Endothelial cell of umbilical vein (primary cell): ENCODE data around the gene NECAB2. TPM values are rescaled to one million over a fixed set of nuclear protein-coding genes. Genes with fewer than 3 reads are reported as not detected.

Source experiments
- BruUV-seq: library from RNA; stranded (reverse); fragments of 400-500 nt; replicated peaks from 2 replicates; lab custom pipeline; 2021; lab: Mats Ljungman, UMichigan
- CTCF ChIA-PET: fragments of 300-600, 350-600 bp; sonication (Branson Sonifier 250); formaldehyde crosslinking; loops from one replicate; lab custom pipeline; 2021; ENCODE audit warnings: antibody characterized with exemption, inconsistent platforms; lab: Charles Lee
- POLR2A ChIA-PET: fragments of 300-600, 350-600 bp; sonication (Branson Sonifier 250); formaldehyde crosslinking; loops from one replicate; lab custom pipeline; 2021; ENCODE audit warnings: antibody characterized with exemption, inconsistent platforms; lab: Charles Lee
- DNase-seq: peaks from one replicate; pipeline ENCODE4 v3.0.0-alpha.2; 2011; ENCODE audit warnings: low read depth, low spot score
- FAIRE-seq: peaks from 2 replicates; lab custom pipeline; 2011; peaks lifted over from hg19 to GRCh38; lab: Jason Lieb, UNC
- H2AFZ ChIP-seq: 2 replicates; pipeline ENCODE4 v1.6.0; 2012; ENCODE audit warnings: low read depth, low read length, control low read depth, inconsistent platforms
- H3K27ac ChIP-seq: 2 replicates; pipeline ENCODE4 v1.5.1; 2011; ENCODE audit warnings: low read depth, mild to moderate bottlenecking, control low read depth, low read length, moderate library complexity; ENCODE audit not compliant: insufficient read depth
- H3K27me3 ChIP-seq, 2 experiments: 2 replicates each; pipeline versions ENCODE4 v1.6.0 to v1.6.1; 2011; ENCODE audit warnings: low read length in 2 of 2, mixed read lengths in 1 of 2; ENCODE audit not compliant: control insufficient read depth in 2 of 2, insufficient read depth in 2 of 2
- H3K36me3 ChIP-seq, 2 experiments: 2 replicates in 1 of 2; 3 replicates in 1 of 2; pipeline ENCODE4 v1.5.1; 2011; ENCODE audit warnings: low read length in 2 of 2, mild to moderate bottlenecking in 1 of 2, moderate library complexity in 1 of 2; ENCODE audit not compliant: control insufficient read depth in 2 of 2, insufficient read depth in 2 of 2; ENCODE audit errors: extremely low read depth in 1 of 2
- H3K4me1 ChIP-seq: 3 replicates; pipeline ENCODE4 v1.5.1; 2011; ENCODE audit warnings: mild to moderate bottlenecking, low read length; ENCODE audit not compliant: control insufficient read depth, insufficient read depth; ENCODE audit errors: extremely low read depth
- H3K4me2 ChIP-seq: 2 replicates; pipeline ENCODE4 v1.6.1; 2011; ENCODE audit warnings: low read length, control low read depth, mixed read lengths; ENCODE audit not compliant: insufficient read depth
- H3K4me3 ChIP-seq, 3 experiments: fragments of 200-600 bp in 1 of 3; sonication (generic), shearing (Covaris generic) in 1 of 3; replicated peaks in 1 of 3; 2 replicates each; pipeline ENCODE4 v1.5.1; 2011 to 2016; ENCODE audit warnings: control low read depth in 3 of 3, low read length in 3 of 3, mild to moderate bottlenecking in 2 of 3, inconsistent platforms in 1 of 3, low read depth in 1 of 3, moderate library complexity in 1 of 3; ENCODE audit not compliant: insufficient read depth in 1 of 3
- H3K79me2 ChIP-seq: 2 replicates; pipeline ENCODE4 v1.6.0; 2012; ENCODE audit warnings: low read length, inconsistent platforms; ENCODE audit not compliant: control insufficient read depth, insufficient read depth
- H3K9ac ChIP-seq: replicated peaks from 2 replicates; pipeline ENCODE3; 2011; ENCODE audit warnings: low read length, control low read depth; ENCODE audit not compliant: insufficient read depth; ENCODE audit errors: extremely low read depth
- H3K9me1 ChIP-seq: replicated peaks from 3 replicates; pipeline ENCODE4 v1.6.0; 2011; ENCODE audit warnings: mild to moderate bottlenecking, low read length; ENCODE audit not compliant: control insufficient read depth, insufficient read depth; ENCODE audit errors: extremely low read depth
- H3K9me3 ChIP-seq: replicated peaks from 2 replicates; pipeline ENCODE4 v1.5.1; 2012; ENCODE audit warnings: low read length, inconsistent platforms; ENCODE audit not compliant: control insufficient read depth, insufficient read depth
- H4K20me1 ChIP-seq: replicated peaks from 2 replicates; pipeline ENCODE3; 2011; ENCODE audit warnings: mild to moderate bottlenecking, low read length; ENCODE audit not compliant: control insufficient read depth, insufficient read depth; ENCODE audit errors: extremely low read depth
- POLR2AphosphoS5 ChIP-seq: IDR thresholded peaks from 2 replicates; pipeline ENCODE4 v1.6.1; 2012; ENCODE audit warnings: low read depth, mild to moderate bottlenecking, control low read depth, low read length, moderate library complexity; ENCODE audit not compliant: insufficient read depth
- dilution Hi-C: fragments of 300-500 bp; cut with MboI; formaldehyde crosslinking; loops from one replicate; pipeline ENCODE4 v1.15.0; 2019; ENCODE audit warnings: low sequenced_read_pairs; ENCODE audit not compliant: extremely low pct_ligation_motif_present
- intact Hi-C: fragments of 100-400 bp; cut with micrococcal nuclease; formaldehyde crosslinking; loops from one replicate; pipeline ENCODE4 v1.10.0; 2022
- polyA plus RNA-seq, 4 experiments: library from polyadenylated mRNA; depleted of rRNA in 3 of 4; stranded (reverse) in 3 of 4; unstranded in 1 of 4; fragments of >200 nt; gene quantifications; 2 replicates each; pipeline versions ENCODE4 v1.2.1 to v1.2.3, GENCODE V29; 2011 to 2012; ENCODE audit warnings: missing spikeins in 1 of 4
- total RNA-seq: library from RNA; stranded (reverse); gene quantifications from 2 replicates; pipeline ENCODE4 v1.2.3, GENCODE V29; 2021
- TF ChIP-seq, protein P1 (sequence below), 2 donors: IDR thresholded peaks; 1 replicate in 1 of 2; 2 replicates in 1 of 2; pipeline ENCODE4 v1.5.1; 2011; ENCODE audit warnings: low read length in 2 of 2, mild to moderate bottlenecking in 2 of 2, moderate library complexity in 2 of 2, control low read depth in 1 of 2, inconsistent platforms in 1 of 2, low read depth in 1 of 2; ENCODE audit not compliant: insufficient read depth in 1 of 2; ENCODE audit errors: extremely low read depth in 1 of 2

NECAB2 gene
- total and polyA plus RNA-seq, 2 donors (not counting 3 experiments of a cell fraction or from before 2014, with no cell fraction given): 0.26 to 0.31 TPM

DNA sequence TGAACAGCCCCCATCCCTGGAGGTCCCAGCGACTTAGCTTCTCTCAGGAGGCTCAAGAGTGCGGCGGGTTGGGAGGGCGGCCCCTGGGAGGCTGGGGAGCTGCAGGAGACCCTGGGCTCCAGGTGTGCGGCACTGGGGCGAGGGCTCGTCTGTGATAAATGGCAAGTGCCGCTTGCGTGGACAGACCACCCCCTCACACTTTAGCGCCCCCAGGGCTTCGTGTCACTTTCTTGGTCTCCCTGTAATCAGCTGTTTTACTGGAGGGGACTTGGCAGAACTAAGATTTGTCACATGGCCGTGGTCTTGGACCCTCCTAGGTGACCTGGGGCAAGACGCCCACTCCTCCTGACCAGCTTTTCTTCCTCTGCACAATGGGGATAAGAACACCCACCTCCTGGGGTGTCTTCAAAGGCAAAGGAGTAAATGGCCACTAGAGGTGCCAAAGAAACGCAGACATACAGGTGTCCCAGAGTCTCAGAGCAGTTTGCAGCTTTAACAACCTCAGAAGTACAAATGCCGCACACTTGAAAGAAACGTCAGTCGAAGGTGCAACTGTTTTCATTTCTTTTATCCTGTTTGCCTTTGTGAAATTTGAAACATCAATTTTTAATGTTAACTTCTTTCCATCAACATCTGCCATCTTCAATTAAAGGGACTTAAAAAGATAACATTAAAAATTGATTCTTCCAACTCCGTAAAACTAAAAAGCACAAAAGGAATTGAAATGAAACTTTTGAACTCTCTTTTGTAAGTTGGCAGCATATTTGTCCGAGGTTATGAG lies 14.1 kb upstream of the NECAB2 start:
- no TSS peak for BruUV-seq
- intact Hi-C loops: loop anchor here (1.0 to 10.0 kb wide), 6 partner anchors 27 to 351 kb away; partner anchors contain the start of genes MLYCD and TAF1C
- peak overlapping the region; percentile 91 for H3K27ac ChIP-seq
- no peak overlapping the region for H2AFZ ChIP-seq
- no peaks in the 10 kb centered on the region for H3K36me3 ChIP-seq
- H4K20me1 ChIP-seq: no peaks in the 10 kb centered on the region
- no peaks in the 10 kb centered on the region for H3K27me3 ChIP-seq
- H3K4me1 ChIP-seq: peaks cover 22% of the 10 kb centered on the region
- DNase-seq: peak; percentile 46
- H3K9me1 ChIP-seq: no peaks in the 10 kb centered on the region
- H3K4me3 ChIP-seq: peak overlapping the region; percentile 54 to 78 (median 55)
- H3K9ac ChIP-seq: peak overlapping the region; percentile 87
- CTCF ChIA-PET: interaction anchor here (0.7 to 2.1 kb wide), 14 partner anchors 10 to 669 kb away, joined by 3 to 14 read pairs (median 4); partner anchors contain the start of genes MBTPS1 and TAF1C
- TF ChIP-seq POLR2AphosphoS5: no peak
- TF ChIP-seq, protein P1, sequence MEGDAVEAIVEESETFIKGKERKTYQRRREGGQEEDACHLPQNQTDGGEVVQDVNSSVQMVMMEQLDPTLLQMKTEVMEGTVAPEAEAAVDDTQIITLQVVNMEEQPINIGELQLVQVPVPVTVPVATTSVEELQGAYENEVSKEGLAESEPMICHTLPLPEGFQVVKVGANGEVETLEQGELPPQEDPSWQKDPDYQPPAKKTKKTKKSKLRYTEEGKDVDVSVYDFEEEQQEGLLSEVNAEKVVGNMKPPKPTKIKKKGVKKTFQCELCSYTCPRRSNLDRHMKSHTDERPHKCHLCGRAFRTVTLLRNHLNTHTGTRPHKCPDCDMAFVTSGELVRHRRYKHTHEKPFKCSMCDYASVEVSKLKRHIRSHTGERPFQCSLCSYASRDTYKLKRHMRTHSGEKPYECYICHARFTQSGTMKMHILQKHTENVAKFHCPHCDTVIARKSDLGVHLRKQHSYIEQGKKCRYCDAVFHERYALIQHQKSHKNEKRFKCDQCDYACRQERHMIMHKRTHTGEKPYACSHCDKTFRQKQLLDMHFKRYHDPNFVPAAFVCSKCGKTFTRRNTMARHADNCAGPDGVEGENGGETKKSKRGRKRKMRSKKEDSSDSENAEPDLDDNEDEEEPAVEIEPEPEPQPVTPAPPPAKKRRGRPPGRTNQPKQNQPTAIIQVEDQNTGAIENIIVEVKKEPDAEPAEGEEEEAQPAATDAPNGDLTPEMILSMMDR (IDR thresholded peaks at IDR 0.05; ENCODE audit: extremely low read depth in 1 of 2, insufficient read depth in 1 of 2, low read depth in 1 of 2, low read length in 2 of 2): peak; percentile 49 to 52
- peak overlapping the region; percentile 70 for H3K4me2 ChIP-seq
- dilution Hi-C loops: no loop called here
- H3K79me2 ChIP-seq: peaks cover 4% of the 10 kb centered on the region
- POLR2A ChIA-PET: interaction anchor here (0.5 to 0.9 kb wide), 3 partner anchors 55 to 928 kb away, joined by 3 to 8 read pairs (median 3); partner anchors contain the start of gene MLYCD
- H3K9me3 ChIP-seq: no peaks in the 10 kb centered on the region
- FAIRE-seq: peak; percentile 66
